Stimulated activated CD8-positive, alpha-beta memory T cell treated with anti-CD3 and anti-CD28 coated beads, Interleukin-15, amount 100 ng/mL, for 24 hours (primary cell): ENCODE measurements around the gene ADNP2.

ENCODE experiments used
- DNase-seq: peaks from one replicate; pipeline ENCODE4 v3.0.0-alpha.2; 2020; ENCODE audit warnings: low read depth

ADNP2 gene

GRCh38 chr18:80171054-80171872 is 62.2 kb downstream of the ADNP2 start:
- DNase-seq, result peak; percentile 59

DNA sequence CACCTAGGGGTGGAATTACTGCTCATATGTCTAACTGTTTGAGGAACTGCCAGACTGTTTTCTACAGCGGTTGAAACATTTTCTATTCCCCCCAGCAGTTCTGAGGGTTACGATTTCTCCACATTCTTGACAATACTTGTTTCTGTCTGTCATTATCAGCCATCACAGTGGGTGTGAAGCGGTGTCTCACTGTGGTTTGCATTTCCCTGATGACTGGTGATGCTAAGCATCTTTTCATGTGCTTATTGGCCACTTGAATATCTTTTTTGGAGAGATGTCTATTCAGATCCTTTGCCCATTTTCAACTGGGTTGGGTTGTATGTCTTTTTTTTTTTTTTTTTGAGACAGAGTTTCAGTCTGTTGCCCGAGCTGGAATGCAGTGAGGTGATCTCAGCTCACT is 63.0 kb downstream of the ADNP2 start:
- no peak for DNase-seq

DNA sequence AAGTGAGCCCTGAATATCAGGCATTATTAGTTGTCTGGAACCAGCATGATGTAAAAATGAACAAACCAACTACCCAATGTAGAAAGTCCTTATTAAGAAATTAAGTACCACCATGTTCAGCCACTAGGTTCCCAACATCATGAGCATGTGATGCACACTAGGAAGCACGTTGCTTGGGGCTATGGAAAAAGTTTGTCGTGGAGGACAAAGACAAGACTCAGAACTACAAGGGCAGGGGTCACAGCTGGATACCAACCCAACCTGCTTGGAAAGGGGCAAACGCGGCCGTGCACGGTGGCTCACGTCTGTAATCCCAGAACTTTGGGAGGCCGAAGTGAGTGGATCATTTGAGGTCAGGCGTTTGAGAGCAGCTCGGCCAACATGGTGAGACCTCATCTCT is 64.0 kb downstream of the ADNP2 start:
- no peak for DNase-seq

DNA sequence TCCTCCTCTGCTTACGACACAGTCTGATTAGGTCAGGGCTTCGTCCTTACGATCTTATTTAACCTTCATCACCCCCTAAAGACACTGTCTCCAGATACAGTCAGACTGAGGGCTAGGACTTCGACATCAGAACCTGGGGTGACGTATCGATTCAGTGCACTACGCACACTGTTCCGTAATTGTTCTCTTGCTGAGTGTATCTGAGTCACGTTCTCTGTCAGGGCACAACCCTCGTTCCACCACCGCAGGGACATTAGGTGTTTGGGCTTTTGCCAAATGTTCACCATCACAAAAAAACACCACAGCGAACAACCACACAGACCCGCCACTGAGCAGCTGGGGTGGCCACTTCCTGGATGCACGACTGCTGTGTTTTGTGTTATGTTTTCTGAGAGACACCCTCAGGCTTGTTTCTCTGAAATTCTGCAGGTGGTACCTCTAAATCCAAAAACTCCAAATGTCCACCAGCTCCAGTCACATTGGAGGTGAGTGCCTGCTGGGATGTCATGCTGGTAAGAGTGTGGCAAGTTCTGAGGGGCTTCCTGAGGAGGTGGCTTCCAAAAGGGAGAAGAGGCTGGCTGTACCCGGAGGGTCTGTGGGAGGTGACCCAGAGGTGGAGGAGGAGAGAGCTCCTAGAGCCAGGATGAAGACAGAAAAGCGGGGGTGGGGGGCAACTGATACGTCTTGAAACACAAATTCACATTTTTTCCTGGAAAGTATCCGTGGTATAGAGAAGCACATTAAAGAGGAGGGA is 66.6 kb downstream of the ADNP2 start:
- no peak for DNase-seq

- no peak for DNase-seq
Observed at GRCh38 chr18:80176334-80177073, 67.4 kb downstream of the ADNP2 start.

GRCh38 chr18:80177128-80177527 is 68.1 kb downstream of the ADNP2 start:
- no peak for DNase-seq

DNA sequence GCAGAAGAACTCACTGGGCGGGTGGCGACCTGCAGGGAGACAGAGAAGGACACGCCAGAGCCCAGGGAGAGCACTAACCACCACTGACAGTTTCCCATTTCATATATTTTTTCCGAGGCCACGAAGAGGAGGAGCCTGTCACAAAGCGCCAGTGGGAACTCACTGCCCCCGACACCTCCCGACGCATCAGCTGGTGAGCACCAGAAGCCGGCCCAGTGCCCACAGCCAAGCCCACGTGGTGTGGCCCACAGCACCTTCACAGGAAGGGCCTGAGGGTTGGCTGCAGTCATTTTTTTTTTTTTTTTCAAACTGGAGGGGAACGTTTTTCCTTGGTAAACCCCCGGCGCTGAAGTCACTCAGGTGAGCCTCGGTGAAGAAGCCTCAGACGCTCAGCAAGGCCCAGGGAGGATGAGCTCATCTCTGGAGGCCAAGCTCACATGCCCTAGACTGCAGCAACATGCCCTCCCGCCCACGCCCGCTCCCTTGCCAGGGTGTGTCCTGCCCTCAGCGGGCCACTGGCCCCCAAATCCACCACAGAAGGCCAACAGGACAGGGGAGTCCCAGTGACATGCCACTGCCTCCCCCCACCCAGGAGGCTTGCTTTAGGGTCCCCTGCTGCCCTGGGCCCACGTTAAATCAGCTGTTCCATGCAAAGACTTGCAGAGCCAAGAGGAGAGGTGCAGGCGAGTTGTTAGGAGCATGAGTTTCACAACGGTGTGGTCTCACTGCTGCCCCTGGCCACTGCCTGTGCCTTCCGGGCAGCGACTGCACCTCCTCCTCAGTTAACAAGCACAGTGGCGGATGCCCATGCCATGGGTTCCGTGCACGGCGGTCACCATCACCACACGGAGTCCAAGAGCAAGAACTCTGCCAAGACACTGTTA is 70.1 kb downstream of the ADNP2 start:
- no peak for DNase-seq

DNA sequence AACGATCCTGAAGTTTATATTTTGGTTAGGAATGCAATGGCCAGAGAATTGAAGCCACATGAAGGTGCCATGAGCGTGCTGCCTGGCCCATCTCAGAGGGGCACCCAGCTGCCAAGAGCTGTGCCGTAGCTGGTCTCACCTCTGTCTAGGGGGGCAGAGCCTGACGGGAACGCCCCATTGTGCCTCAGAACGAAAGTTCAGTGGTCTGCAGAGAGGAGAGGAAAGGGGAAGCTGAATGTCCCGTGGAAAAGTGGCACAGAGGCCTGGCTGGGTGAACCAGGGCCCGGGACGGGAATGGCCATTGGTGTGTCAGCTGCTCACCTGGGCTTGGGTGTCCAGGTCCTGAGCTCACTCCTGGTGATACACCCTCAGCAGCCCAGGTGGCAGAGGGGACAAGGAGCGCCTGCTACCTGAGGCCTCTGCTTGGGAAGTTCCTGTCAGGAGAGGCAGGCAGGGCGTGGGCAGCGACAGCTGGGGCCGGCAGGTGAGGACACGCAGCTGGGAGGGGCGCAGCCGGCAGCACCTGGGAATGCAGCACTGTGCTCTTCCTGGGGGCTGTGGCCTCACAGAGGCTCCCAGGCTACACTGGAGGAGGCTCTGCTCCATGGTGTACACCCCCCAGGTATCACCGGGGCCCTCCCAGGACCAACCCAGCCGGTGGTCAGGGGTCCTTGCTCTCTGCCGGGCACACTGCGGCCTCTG is 70.9 kb downstream of the ADNP2 start:
- no peak for DNase-seq

DNA sequence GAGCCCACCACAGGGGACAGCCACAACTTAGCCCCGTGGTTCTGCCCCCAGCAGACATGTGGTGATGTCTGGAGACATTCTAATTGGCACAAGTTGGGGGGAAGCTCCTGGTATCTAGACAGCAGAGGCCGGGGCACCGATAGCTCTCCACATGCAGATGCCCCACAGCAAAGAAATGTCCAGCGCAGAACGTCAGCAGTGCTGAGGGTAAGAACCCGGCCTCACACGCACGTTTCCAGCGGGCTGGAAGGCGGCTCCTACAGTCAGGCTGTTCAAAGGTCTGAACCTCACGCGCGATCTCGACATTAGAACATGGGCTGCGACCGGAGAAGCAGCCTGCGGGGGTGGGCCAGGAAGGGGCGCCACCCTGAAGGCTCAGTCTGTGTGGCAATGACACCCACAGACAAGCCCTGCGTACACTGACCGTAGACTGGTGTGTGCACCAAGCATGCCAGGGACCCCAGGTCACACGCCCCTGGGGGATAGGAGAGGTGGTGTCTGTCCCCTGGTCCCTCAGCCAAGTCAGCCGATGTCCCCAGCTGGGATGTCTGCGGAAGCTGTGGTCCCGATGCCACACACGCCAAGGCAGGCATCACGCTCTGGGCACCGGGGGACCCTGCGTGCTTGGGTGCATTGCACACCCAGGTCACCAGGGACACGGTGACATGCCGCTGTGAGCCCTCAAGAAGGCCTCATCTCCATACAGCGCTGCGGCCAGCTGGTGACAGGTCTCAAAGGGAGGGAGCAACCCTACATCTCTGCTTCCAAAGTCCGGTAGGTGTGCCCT is 71.9 kb downstream of the ADNP2 start:
- DNase-seq, result no peak

GRCh38 chr18:80181642-80182461 is 72.8 kb downstream of the ADNP2 start:
- DNase-seq, result no peak

DNA sequence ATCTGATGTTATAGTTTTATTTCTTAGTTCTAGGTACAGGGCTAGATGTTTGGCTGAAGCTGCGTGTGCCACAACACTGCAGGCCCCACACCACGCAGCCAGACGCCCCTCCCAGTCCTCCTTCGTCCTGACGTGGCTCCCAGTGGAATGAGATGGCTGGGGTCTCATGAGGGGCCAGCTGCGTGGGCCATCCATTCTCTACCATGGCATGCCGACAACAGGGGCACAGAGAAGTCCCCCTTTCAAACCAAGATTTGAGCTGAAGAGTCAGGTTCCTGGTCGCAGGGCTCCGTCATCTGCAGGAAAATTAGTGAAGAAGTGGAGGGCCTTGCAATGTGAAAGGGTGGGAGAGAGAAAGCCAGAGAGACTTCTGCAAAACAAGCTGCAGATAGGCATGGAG is 73.8 kb downstream of the ADNP2 start:
- no peak for DNase-seq

DNA sequence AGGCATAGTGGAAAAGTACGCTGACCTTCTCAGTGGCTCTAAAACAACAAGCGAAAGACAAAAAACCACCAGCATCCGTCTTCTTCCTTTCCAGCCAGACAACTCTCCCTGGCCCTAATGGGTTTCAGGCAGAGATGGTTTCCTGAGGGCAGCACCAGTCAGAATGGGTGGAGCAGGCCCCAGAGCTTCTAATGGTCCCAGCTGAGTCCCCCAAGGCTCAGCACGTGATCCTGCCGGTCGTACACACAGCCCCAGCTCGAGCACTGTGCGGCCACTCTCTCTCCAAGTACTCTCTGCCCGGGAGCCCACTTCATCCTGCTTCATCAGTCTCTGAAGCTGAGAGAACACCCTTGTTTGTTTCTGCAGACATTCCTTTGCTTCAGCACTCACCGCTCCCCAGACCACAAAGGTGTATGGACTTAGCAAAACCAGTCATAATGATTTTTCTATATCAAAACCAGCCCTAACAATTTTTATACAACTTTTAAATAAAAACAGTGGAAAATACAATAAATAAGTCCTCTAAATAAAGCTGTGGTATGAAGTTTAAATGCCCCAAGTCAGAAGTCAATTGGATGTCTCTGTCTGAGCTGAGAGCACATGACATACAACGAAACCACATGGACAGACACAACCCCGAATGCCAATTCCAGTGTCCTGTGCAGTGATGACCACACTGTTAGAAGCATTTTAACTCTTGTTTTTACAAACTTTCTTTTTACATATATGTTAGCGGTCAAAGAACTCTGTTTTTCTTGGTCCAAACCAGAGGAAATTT is 74.4 kb downstream of the ADNP2 start:
- no peak for DNase-seq

- DNase-seq, result no peak
Observed at GRCh38 chr18:80184243-80184772, 75.2 kb downstream of the ADNP2 start.

DNA sequence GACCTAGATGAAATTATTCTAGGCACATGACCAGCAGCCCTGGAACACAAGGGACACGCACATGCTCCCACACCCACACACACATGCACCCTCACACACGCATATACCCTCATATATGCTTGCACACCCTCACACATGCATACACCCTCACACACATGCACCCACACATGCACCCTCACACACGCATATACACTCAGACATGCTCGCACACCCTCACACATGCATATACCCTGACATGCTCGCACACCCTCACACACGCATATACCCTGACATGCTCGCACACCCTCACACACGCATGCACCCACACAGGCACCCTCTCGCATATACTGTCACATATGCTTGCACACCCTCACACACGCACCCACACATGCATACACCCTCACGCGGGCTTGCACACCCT is 76.5 kb downstream of the ADNP2 start:
- no peak for DNase-seq

DNA sequence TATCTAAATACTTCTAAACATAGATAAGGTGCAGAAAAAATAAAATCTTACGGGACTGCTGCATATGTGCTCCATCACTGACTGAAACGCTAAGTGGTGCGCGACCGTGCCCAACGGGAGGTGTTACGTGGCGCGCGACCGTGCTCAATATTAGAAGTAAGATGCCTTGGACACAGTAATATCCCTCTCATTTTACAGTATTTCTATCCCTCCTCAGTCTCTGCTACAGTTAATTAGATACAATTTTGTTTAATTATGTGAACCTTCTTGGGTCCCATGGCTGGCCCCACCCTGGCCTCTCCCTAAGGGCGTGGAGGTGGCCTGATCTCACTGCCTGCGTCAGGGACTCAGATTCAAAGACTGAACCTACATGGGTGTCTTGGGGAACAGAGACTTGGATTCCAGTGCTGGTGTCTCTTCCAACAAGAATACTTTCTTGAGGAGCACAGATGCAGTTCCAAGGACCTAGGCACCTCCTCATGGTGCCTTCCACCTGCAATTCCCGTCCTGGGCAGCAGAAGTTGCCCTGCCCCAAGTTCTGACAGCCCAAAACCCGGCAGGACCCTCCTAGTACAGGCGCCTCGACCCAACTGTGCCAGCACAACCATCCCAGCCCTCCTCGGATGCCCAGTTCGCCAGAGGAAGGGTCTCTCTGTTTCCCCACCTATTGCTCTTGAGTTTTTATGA is 79.0 kb downstream of the ADNP2 start:
- DNase-seq, result no peak

GRCh38 chr18:80188643-80189530 is 79.8 kb downstream of the ADNP2 start:
- no peak for DNase-seq

- DNase-seq, result no peak
Observed at GRCh38 chr18:80189531-80189865, 80.4 kb downstream of the ADNP2 start.
